Effector CD8-positive, alpha-beta T cell (primary cell): ENCODE measurements around the gene PCYT1B.
"Not testable (repeated sequence)": the region's sequence is repeated elsewhere in the genome, so short reads cannot be mapped to it uniquely, and the experiment has no call there.

ENCODE experiments used
- DNase-seq: peaks from one replicate; lab custom pipeline; 2025; lab: John Stamatoyannopoulos, UW
- total RNA-seq, 4 experiments: gene quantifications; one replicate each; lab custom pipeline; 2026; lab: John Stamatoyannopoulos, UW

PCYT1B gene
- total RNA-seq, result 0 to 0.61 (median 0) reads per million in 4 experiments

GRCh38 chrX:24647257-24648058 is at the start of gene PCYT1B:
TSS of gene PCYT1B (minus strand) at chrX:24647347. CDS start at chrX:24647105, 242 bp downstream.
- DNase-seq, result peak; percentile 32

- no peak for DNase-seq
Measured at GRCh38 chrX:24696294-24696693, 49.1 kb upstream of the PCYT1B start.

- no peak for DNase-seq
Measured at GRCh38 chrX:24694825-24695224, 47.7 kb upstream of the PCYT1B start.

GRCh38 chrX:24693453-24694202 is 46.5 kb upstream of the PCYT1B start, which contains the start of gene POLA1:
TSS of gene POLA1 (plus strand) at chrX:24693918. CDS start at chrX:24693962, 44 bp downstream.
- DNase-seq, result peak; percentile 48

- DNase-seq, result no peak
Measured at GRCh38 chrX:24692305-24692704, 45.2 kb upstream of the PCYT1B start.

- no peak for DNase-seq
Measured at GRCh38 chrX:24684048-24684447, 36.9 kb upstream of the PCYT1B start.

- no peak for DNase-seq
Measured at GRCh38 chrX:24682739-24683432, 35.7 kb upstream of the PCYT1B start.

- DNase-seq, result no peak
Measured at GRCh38 chrX:24676403-24677024, 29.4 kb upstream of the PCYT1B start.

- DNase-seq, result no peak
Measured at GRCh38 chrX:24673424-24673823, 26.3 kb upstream of the PCYT1B start.

GRCh38 chrX:24672701-24673190 is 25.6 kb upstream of the PCYT1B start:
- DNase-seq, result no peak

- DNase-seq, result no peak
Measured at GRCh38 chrX:24668111-24668510, 21.0 kb upstream of the PCYT1B start.

GRCh38 chrX:24662352-24662751 is 15.2 kb upstream of the PCYT1B start:
- DNase-seq, result no peak

GRCh38 chrX:24661292-24661691 is 14.1 kb upstream of the PCYT1B start:
- no peak for DNase-seq

GRCh38 chrX:24659646-24660045 is 12.5 kb upstream of the PCYT1B start:
- DNase-seq, result no peak

- DNase-seq, result no peak
Measured at GRCh38 chrX:24659106-24659505, 12.0 kb upstream of the PCYT1B start.

GRCh38 chrX:24658421-24658820 is 11.3 kb upstream of the PCYT1B start:
- DNase-seq, result no peak

GRCh38 chrX:24657671-24658386 is 10.7 kb upstream of the PCYT1B start:
- DNase-seq, result no peak

GRCh38 chrX:24655679-24656078 is 8.5 kb upstream of the PCYT1B start:
- DNase-seq, result not testable (repeated sequence)

GRCh38 chrX:24651783-24652182 is 4.6 kb upstream of the PCYT1B start:
- DNase-seq, result no peak

GRCh38 chrX:24648495-24648894 is 1.3 kb upstream of the PCYT1B start:
- DNase-seq, result no peak

GRCh38 chrX:24646745-24647182 is 383 bp downstream of the PCYT1B start:
- no peak for DNase-seq
